Measurements from ENCODE around the gene TXNRD2. TPM values are rescaled to one million over a fixed set of nuclear protein-coding genes. Genes with fewer than 3 reads are reported as not detected.
A peak's percentile ranks its signal among the peaks of the same experiment; 100 is the strongest.

The TXNRD2 gene
- total RNA-seq, 1 donor from 2014 or later = 25.7 TPM

DNA sequence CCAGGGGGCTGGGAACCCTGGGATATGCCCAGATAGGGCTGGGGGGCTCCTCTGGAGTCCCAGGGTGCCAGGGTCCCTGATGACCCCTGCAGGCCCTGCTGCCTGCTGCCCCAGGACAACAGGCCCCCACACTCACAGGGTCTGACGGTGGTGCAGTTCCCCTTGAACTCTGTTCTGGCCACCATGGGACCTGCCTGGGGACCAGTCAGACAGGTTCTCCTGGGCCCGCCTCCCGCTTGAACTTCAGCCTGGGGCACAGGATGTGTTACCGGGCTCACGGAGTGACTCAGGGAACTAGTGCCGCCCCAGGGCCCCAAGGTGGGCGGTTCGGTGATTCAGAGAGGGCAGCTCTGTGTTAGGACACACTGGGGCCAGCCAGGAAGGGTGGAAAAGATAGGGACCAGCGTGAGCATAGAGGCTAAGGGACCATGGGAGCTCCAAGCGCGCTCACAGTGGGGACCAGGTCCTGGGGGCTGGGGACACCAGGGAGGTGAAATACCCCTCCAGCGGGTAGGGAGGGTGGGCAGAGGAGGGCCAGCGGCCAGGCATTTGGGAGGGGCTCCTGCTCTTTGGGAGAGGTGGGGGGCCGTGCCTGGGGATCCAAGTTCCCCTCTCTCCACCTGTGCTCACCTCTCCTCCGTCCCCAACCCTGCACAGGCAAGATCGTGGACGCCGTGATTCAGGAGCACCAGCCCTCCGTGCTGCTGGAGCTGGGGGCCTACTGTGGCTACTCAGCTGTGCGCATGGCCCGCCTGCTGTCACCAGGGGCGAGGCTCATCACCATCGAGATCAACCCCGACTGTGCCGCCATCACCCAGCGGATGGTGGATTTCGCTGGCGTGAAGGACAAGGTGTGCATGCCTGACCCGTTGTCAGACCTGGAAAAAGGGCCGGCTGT is 21.5 kb upstream of the TXNRD2 start:
- Histone ChIP-seq H2AFZ (ENCODE audit: low read depth, low read length) (no peak overlapping the region), H3K9me3 (ENCODE audit: insufficient read depth, low read depth, low read length) (no peaks in the 10 kb centered on the region), H3K27me3 (ENCODE audit: insufficient read depth, low read length) (no peaks in the 10 kb centered on the region), H3K9ac (ENCODE audit: low read length) (peak overlapping the region; percentile 39), H3K36me3 (ENCODE audit: insufficient read depth, low read length) (peaks cover 5% of the 10 kb centered on the region), H3K4me2 (ENCODE audit: low read length) (peak overlapping the region; percentile 55), H4K20me1 (ENCODE audit: insufficient read depth, low read length) (peaks cover 64% of the 10 kb centered on the region), H3K27ac (ENCODE audit: low read depth, low read length) (peak overlapping the region; percentile 30), H3K4me1 (ENCODE audit: insufficient read depth, low read length) (peaks cover 27% of the 10 kb centered on the region), H3K4me3 (ENCODE audit: insufficient read depth, low read depth, low read length) (no peak overlapping the region), H3K79me2 (ENCODE audit: insufficient read depth, low read length) (no peaks in the 10 kb centered on the region)
- Mint-ChIP-seq H3K27ac (ENCODE audit: unreplicated experiment) (no peak overlapping the region), H3K27me3 (ENCODE audit: low read depth, unreplicated experiment) (no peaks in the 10 kb centered on the region), H3K9me3 (ENCODE audit: unreplicated experiment) (no peaks in the 10 kb centered on the region), H3K36me3 (ENCODE audit: low read depth, unreplicated experiment) (peaks cover 8% of the 10 kb centered on the region), H3K4me3 (ENCODE audit: unreplicated experiment) (no peak overlapping the region), H3K4me1 (ENCODE audit: low read depth, unreplicated experiment) (peaks cover 14% of the 10 kb centered on the region)
- no peak for TF ChIP-seq EZH2 (IDR thresholded peaks at IDR 0.05; ENCODE audit: insufficient read depth, low read length)
- TF ChIP-seq CTCF (IDR thresholded peaks at IDR 0.05; ENCODE audit: insufficient read depth, low read depth, low read length) = no peak
- DNase-seq (ENCODE audit: low read depth) (peak; percentile 21), FAIRE-seq (no peak)

DNA sequence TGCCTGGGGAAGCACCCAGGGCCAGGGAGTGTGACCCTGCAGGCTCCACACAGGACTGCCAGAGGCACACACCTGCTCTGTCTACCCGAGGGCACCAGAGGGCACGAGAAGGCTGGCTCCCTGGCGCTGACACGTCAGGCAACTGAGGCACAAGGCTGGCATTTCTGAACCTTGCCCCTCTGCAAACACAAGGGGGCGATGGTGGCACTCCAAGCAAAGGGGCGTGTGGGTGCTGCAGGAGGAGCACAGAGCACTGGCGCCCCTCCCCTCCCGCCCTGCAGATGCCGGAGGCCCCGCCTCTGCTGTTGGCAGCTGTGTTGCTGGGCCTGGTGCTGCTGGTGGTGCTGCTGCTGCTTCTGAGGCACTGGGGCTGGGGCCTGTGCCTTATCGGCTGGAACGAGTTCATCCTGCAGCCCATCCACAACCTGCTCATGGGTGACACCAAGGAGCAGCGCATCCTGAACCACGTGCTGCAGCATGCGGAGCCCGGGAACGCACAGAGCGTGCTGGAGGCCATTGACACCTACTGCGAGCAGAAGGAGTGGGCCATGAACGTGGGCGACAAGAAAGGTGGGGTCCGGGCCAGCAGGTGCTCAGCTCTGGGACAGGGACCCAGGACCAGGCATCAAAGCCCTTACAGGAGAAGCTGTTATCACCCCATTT is 20.8 kb upstream of the TXNRD2 start:
- Mint-ChIP-seq H3K4me1 (ENCODE audit: low read depth, unreplicated experiment) (peaks cover 15% of the 10 kb centered on the region), H3K27ac (ENCODE audit: unreplicated experiment) (peak overlapping the region; percentile 47), H3K4me3 (ENCODE audit: unreplicated experiment) (no peak overlapping the region), H3K36me3 (ENCODE audit: low read depth, unreplicated experiment) (peaks cover 3% of the 10 kb centered on the region), H3K27me3 (ENCODE audit: low read depth, unreplicated experiment) (no peaks in the 10 kb centered on the region), H3K9me3 (ENCODE audit: unreplicated experiment) (no peaks in the 10 kb centered on the region)
- DNase-seq (ENCODE audit: low read depth) (peak; percentile 59), FAIRE-seq (no peak)
- peak; percentile 39 for TF ChIP-seq CTCF (IDR thresholded peaks at IDR 0.05; ENCODE audit: insufficient read depth, low read depth, low read length)
- no peak for TF ChIP-seq EZH2 (IDR thresholded peaks at IDR 0.05; ENCODE audit: insufficient read depth, low read length)
- peaks cover under 1% of the 10 kb centered on the region for H3K36me3 ChIP-seq (ENCODE audit: insufficient read depth, low read length)
- peaks cover 65% of the 10 kb centered on the region for H4K20me1 ChIP-seq (ENCODE audit: insufficient read depth, low read length)
- H3K27me3 ChIP-seq (ENCODE audit: insufficient read depth, low read length) = no peaks in the 10 kb centered on the region
- H3K4me1 ChIP-seq (ENCODE audit: insufficient read depth, low read length) = peaks cover 27% of the 10 kb centered on the region
- no peaks in the 10 kb centered on the region for H3K9me3 ChIP-seq (ENCODE audit: insufficient read depth, low read depth, low read length)
- peak overlapping the region; percentile 39 for H3K9ac ChIP-seq (ENCODE audit: low read length)
- H3K4me2 ChIP-seq (ENCODE audit: low read length) = peak overlapping the region; percentile 55
- H3K27ac ChIP-seq (ENCODE audit: low read depth, low read length) = peak overlapping the region; percentile 30
- H2AFZ ChIP-seq (ENCODE audit: low read depth, low read length) = no peak overlapping the region
- H3K4me3 ChIP-seq (ENCODE audit: insufficient read depth, low read depth, low read length) = no peak overlapping the region
- no peaks in the 10 kb centered on the region for H3K79me2 ChIP-seq (ENCODE audit: insufficient read depth, low read length)
